AG04450 (cell line): ENCODE measurements around the gene MPHOSPH6. TPM values are rescaled to one million over a fixed set of nuclear protein-coding genes. Genes with fewer than 3 reads are reported as not detected.
"Not testable (repeated sequence)": the region's sequence is repeated elsewhere in the genome, so short reads cannot be mapped to it uniquely, and the experiment has no call there.

Experiments used
- CTCF ChIA-PET: fragments of 300-600, 350-600 bp; formaldehyde crosslinking; extraction: SDS; loops from one replicate; lab custom pipeline; 2022; ENCODE audit warnings: antibody characterized with exemption, inconsistent platforms; lab: Charles Lee
- POLR2A ChIA-PET: fragments of 350-600 bp; formaldehyde crosslinking; extraction: SDS; loops from one replicate; lab custom pipeline; 2021; ENCODE audit warnings: antibody characterized with exemption, inconsistent platforms; lab: Yijun Ruan, JAX
- DNase-seq: peaks from one replicate; pipeline ENCODE4 v3.0.0-alpha.2; 2011; ENCODE audit warnings: low read depth, low spot score
- H3K27ac ChIP-seq: one replicate; pipeline ENCODE4 v1.5.1; 2012; ENCODE audit warnings: low read depth, low read length, control low read depth
- H3K27me3 ChIP-seq: one replicate; pipeline ENCODE4 v1.6.0; 2012; ENCODE audit warnings: low read length; ENCODE audit not compliant: control insufficient read depth, insufficient read depth
- H3K4me3 ChIP-seq: 2 replicates; pipeline ENCODE4 v1.5.1; 2011; ENCODE audit warnings: mild to moderate bottlenecking, low read depth, low read length, control low read depth
- H3K9me3 ChIP-seq: 2 replicates; pipeline ENCODE4 v1.5.1; 2012; ENCODE audit warnings: low read length; ENCODE audit not compliant: control insufficient read depth, insufficient read depth
- polyA plus RNA-seq: library from polyadenylated mRNA; depleted of rRNA; stranded (reverse); fragments of >200 nt; gene quantifications from 2 replicates; pipeline ENCODE4 v1.2.3, GENCODE V29; 2011
- TF ChIP-seq, protein P1 (sequence below): IDR thresholded peaks from 2 replicates; pipeline ENCODE4 v1.5.1; 2011; ENCODE audit warnings: low read depth, low read length, control low read depth, inconsistent platforms

The MPHOSPH6 gene
- polyA plus RNA-seq, 1 experiment, result 36.7 TPM

DNA sequence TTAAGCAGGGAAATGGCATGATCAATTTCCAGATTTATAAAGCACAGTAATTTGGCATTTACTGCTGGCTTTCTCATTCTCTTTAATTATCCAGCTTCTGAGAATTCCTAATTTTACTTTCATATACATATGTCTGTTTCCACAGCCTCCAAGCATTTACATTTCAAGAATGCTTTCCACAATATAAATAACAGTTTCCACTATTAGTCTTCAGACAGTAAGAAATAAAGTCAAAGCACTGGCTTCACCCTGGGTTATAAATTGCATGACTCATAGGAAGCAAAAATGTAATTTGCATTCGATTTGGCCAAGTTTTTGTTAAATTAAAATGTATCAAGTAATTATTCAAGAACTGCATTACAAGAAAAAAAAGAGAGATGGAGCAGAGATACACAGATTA, 53.5 kb downstream of the MPHOSPH6 start:
- no peaks in the 10 kb centered on the region for H3K9me3 ChIP-seq
- CTCF ChIA-PET, result no interaction called here
- POLR2A ChIA-PET, result no interaction called here
- DNase-seq, result no peak
- no peak overlapping the region for H3K4me3 ChIP-seq
- H3K27me3 ChIP-seq, result no peaks in the 10 kb centered on the region
- H3K27ac ChIP-seq, result no peak overlapping the region
- TF ChIP-seq, protein P1, sequence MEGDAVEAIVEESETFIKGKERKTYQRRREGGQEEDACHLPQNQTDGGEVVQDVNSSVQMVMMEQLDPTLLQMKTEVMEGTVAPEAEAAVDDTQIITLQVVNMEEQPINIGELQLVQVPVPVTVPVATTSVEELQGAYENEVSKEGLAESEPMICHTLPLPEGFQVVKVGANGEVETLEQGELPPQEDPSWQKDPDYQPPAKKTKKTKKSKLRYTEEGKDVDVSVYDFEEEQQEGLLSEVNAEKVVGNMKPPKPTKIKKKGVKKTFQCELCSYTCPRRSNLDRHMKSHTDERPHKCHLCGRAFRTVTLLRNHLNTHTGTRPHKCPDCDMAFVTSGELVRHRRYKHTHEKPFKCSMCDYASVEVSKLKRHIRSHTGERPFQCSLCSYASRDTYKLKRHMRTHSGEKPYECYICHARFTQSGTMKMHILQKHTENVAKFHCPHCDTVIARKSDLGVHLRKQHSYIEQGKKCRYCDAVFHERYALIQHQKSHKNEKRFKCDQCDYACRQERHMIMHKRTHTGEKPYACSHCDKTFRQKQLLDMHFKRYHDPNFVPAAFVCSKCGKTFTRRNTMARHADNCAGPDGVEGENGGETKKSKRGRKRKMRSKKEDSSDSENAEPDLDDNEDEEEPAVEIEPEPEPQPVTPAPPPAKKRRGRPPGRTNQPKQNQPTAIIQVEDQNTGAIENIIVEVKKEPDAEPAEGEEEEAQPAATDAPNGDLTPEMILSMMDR, result no peak

DNA sequence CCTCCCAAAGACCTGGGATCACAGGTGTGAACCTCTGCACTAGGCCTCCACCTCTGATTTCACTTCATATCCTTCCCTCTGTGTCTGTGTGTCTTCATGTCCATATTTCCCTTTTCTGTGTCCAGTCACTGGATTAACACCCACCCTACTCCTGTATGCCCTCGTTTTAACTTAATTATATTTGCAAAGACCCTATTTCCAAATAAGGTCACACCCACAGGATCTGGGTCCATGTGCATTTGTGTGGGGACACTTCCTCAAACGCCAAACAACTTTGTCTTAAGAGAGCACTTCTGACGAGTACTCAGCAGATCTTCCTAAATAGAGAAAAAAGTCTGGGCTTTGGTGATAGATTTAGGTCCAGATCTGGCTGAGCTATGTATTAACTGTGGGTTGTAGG, 56.3 kb downstream of the MPHOSPH6 start:
- CTCF ChIA-PET, result no interaction called here
- TF ChIP-seq, protein P1, result no peak

DNA sequence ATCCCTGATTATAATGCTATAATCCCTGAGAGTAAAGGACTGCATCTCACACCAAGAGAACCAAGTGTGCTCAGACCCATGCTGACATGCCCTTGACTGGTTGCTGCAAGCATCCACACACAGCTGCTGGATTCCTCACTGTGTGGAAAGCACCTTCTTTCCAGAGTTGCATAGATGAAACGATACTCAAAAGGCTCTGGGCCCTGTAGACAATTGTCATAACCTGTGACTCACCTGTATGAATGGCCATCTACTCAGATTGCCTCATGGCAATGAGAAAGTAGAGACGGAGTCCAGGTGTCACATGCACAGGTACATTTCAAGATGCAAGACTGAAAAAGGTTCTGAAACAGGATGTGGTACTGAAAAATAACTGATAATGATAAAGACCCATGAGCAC, 58.1 kb downstream of the MPHOSPH6 start:
- TF ChIP-seq, protein P1, result no peak
- Histone ChIP-seq H3K9me3 (no peaks in the 10 kb centered on the region), H3K27ac (no peak overlapping the region), H3K27me3 (no peaks in the 10 kb centered on the region), H3K4me3 (no peak overlapping the region)
- POLR2A ChIA-PET, result no interaction called here
- CTCF ChIA-PET, result no interaction called here
- DNase-seq, result no peak

More for the DNA sequence above, 56.3 kb downstream of the MPHOSPH6 start:
- POLR2A ChIA-PET, result no interaction called here
- DNase-seq, result no peak
- H3K27me3 ChIP-seq, result no peaks in the 10 kb centered on the region
- no peak overlapping the region for H3K27ac ChIP-seq
- no peaks in the 10 kb centered on the region for H3K9me3 ChIP-seq
- H3K4me3 ChIP-seq, result no peak overlapping the region

DNA sequence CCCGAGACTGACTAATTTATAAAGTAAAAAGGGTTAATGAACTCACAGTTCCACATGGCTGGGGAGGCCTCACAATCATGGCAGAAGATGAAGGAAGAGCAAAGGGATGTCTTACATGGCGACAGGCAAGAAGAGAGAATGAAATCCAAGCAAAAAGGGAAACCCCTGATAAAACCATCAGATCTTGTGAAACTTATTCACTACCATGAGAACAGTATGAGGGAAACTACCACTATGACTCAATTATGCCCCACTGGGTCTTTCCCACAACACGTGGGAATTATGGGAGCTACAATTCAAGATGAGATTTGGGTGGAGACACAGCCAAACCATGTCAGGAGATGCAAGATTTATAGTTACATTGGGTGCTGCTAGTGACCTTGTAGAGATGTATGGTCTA, 60.8 kb downstream of the MPHOSPH6 start:
- POLR2A ChIA-PET, H3K27ac ChIP-seq, H3K27me3 ChIP-seq, DNase-seq, H3K4me3 ChIP-seq, H3K9me3 ChIP-seq, CTCF ChIA-PET: not testable (repeated sequence)

DNA sequence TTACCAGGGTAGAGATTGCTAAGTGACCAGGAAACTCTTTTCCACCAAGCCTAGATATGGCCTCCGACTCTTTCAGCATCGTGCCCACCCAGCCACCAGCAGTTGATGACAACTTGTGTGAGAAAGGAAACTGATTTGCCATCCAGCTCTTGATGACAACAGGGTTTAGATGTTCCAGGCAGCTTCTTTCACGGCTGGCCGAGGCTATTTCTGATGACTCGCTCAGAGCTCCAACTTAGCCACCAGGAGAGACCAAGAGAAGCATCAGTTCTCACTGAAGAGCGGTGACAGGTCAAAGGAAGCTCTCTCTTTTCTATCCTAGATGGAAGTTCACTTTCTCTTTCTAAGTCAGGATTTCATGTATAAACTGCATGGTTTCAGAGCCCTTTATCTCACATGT, 61.2 kb downstream of the MPHOSPH6 start:
- Histone ChIP-seq H3K27me3 (no peaks in the 10 kb centered on the region), H3K4me3 (no peak overlapping the region), H3K9me3 (no peaks in the 10 kb centered on the region), H3K27ac (no peak overlapping the region)
- CTCF ChIA-PET, result no interaction called here
- POLR2A ChIA-PET, result no interaction called here
- no peak for DNase-seq
- TF ChIP-seq, protein P1, result no peak

DNA sequence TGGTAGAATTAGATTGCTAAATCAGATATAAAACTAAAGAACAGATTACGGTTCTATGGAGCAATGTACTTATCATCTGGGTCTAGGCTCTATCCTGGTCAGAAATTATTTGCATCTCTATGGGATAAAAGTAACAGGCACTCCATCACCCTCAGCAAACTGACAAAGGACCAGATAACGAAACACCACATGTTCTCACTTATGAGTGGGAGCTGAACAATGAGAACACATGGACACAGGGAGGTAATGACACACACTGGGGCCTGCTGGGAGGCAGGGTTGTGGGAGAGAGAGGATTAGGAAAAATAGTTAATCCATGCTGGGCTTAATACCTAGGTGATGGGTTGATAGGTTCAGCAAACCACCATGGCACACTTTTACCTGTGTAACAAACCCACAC, 61.9 kb downstream of the MPHOSPH6 start:
- Histone ChIP-seq H3K27me3 (no peaks in the 10 kb centered on the region), H3K9me3 (no peaks in the 10 kb centered on the region), H3K4me3 (no peak overlapping the region), H3K27ac (no peak overlapping the region)
- POLR2A ChIA-PET, result no interaction called here
- DNase-seq, result no peak
- CTCF ChIA-PET, result no interaction called here
- TF ChIP-seq, protein P1, result no peak
